ENCODE results near the gene GRID1. TPM values are rescaled to one million over a fixed set of nuclear protein-coding genes. Genes with fewer than 3 reads are reported as not detected.
A peak's percentile ranks its signal among the peaks of the same experiment; 100 is the strongest.

The GRID1 gene
- total and polyA plus RNA-seq, 9 of the 15 experiments (the other 6 are each of a cell fraction or from before 2014, with no cell fraction given), result 0.01 to 7.2 (median 1.2) TPM

DNA sequence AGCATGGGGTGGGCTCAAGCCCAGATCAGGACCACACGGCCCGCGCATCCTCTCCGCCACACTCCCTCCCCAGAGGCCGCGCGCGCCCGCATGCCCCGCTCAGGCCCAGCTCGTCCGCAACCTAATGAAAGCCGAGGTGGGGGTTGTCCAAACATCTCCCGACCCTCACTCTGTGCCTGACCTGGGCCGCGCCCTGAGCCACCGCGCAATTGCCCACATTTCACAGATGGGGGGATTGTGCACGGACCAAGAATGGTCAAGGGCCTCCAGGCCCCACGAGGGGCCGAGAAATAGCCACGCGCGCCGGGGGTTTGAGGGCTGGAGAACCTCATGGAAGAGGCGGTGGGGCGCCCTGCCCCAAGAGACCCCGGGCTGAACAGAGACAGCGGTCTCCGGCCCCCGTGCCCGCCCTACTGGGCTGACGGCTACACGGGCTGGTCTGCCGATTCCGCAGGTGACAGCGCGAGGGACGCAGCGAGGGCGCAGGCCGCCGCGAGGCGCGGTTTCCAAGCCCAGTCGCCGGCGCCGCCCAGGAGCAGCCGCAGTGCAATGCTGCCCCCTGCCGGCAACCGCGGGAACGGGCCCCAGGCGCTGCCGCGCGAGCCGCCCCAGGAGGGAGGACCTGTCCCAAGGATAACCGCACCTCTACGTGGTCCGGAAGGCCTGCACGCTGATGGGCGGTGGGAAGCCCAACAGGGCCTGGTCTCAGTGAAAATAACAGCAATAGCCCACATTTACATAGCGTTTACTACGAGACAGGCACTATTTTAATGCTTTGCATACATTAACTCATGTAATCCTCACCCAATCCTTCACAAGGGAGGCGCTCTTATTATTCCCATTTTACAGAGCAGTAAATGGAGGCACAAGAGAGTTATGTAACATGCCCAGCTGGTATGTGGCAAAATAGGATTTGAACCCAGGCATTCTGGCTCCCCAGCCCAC lies 10.5 kb upstream of the GRID1 start (continued):
- TF ChIP-seq, protein P1, sequence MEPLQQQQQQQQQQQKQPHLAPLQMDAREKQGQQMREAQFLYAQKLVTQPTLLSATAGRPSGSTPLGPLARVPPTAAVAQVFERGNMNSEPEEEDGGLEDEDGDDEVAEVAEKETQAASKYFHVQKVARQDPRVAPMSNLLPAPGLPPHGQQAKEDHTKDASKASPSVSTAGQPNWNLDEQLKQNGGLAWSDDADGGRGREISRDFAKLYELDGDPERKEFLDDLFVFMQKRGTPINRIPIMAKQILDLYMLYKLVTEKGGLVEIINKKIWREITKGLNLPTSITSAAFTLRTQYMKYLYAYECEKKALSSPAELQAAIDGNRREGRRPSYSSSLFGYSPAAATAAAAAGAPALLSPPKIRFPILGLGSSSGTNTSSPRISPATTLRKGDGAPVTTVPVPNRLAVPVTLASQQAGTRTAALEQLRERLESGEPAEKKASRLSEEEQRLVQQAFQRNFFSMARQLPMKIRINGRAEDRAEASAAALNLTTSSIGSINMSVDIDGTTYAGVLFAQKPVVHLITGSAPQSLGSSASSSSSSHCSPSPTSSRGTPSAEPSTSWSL (CRISPR knock-in tag; IDR thresholded peaks at IDR 0.05; ENCODE audit: borderline replicate concordance), result no peak
- TF ChIP-seq, protein P2, sequence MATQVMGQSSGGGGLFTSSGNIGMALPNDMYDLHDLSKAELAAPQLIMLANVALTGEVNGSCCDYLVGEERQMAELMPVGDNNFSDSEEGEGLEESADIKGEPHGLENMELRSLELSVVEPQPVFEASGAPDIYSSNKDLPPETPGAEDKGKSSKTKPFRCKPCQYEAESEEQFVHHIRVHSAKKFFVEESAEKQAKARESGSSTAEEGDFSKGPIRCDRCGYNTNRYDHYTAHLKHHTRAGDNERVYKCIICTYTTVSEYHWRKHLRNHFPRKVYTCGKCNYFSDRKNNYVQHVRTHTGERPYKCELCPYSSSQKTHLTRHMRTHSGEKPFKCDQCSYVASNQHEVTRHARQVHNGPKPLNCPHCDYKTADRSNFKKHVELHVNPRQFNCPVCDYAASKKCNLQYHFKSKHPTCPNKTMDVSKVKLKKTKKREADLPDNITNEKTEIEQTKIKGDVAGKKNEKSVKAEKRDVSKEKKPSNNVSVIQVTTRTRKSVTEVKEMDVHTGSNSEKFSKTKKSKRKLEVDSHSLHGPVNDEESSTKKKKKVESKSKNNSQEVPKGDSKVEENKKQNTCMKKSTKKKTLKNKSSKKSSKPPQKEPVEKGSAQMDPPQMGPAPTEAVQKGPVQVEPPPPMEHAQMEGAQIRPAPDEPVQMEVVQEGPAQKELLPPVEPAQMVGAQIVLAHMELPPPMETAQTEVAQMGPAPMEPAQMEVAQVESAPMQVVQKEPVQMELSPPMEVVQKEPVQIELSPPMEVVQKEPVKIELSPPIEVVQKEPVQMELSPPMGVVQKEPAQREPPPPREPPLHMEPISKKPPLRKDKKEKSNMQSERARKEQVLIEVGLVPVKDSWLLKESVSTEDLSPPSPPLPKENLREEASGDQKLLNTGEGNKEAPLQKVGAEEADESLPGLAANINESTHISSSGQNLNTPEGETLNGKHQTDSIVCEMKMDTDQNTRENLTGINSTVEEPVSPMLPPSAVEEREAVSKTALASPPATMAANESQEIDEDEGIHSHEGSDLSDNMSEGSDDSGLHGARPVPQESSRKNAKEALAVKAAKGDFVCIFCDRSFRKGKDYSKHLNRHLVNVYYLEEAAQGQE (IDR thresholded peaks at IDR 0.05; ENCODE audit: borderline replicate concordance), result peak; percentile 72; the same call in 1 of the 2 replicates
- TF ChIP-seq, protein P2 (CRISPR knock-in tag; IDR thresholded peaks at IDR 0.05; ENCODE audit: low read depth), result no peak
- TF ChIP-seq CREM (IDR thresholded peaks at IDR 0.05; ENCODE audit: low read depth) (0 out of 2 replicates have a peak, but pooled peaks have one; percentile 4), HNRNPLL (IDR thresholded peaks at IDR 0.05; ENCODE audit: low read depth, low read length, poor library complexity, severe bottlenecking) (peak; percentile 76), CTBP1 (IDR thresholded peaks at IDR 0.05; ENCODE audit: borderline replicate concordance) (peak; percentile 60), MED1 (CRISPR knock-in tag; IDR thresholded peaks at IDR 0.05; ENCODE audit: borderline replicate concordance) (no peak)
- TF ChIP-seq, protein P3, sequence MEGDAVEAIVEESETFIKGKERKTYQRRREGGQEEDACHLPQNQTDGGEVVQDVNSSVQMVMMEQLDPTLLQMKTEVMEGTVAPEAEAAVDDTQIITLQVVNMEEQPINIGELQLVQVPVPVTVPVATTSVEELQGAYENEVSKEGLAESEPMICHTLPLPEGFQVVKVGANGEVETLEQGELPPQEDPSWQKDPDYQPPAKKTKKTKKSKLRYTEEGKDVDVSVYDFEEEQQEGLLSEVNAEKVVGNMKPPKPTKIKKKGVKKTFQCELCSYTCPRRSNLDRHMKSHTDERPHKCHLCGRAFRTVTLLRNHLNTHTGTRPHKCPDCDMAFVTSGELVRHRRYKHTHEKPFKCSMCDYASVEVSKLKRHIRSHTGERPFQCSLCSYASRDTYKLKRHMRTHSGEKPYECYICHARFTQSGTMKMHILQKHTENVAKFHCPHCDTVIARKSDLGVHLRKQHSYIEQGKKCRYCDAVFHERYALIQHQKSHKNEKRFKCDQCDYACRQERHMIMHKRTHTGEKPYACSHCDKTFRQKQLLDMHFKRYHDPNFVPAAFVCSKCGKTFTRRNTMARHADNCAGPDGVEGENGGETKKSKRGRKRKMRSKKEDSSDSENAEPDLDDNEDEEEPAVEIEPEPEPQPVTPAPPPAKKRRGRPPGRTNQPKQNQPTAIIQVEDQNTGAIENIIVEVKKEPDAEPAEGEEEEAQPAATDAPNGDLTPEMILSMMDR (IDR thresholded peaks at IDR 0.05 in 2 of 3, conservative IDR thresholded peaks at IDR 0.05 in 1 of 3; ENCODE audit: insufficient read depth in 2 of 3, low read depth in 1 of 3, low read length in 3 of 3), result peak; percentile 80 to 96 (median 82)
- TF ChIP-seq, protein P4, sequence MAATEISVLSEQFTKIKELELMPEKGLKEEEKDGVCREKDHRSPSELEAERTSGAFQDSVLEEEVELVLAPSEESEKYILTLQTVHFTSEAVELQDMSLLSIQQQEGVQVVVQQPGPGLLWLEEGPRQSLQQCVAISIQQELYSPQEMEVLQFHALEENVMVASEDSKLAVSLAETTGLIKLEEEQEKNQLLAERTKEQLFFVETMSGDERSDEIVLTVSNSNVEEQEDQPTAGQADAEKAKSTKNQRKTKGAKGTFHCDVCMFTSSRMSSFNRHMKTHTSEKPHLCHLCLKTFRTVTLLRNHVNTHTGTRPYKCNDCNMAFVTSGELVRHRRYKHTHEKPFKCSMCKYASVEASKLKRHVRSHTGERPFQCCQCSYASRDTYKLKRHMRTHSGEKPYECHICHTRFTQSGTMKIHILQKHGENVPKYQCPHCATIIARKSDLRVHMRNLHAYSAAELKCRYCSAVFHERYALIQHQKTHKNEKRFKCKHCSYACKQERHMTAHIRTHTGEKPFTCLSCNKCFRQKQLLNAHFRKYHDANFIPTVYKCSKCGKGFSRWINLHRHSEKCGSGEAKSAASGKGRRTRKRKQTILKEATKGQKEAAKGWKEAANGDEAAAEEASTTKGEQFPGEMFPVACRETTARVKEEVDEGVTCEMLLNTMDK (IDR thresholded peaks at IDR 0.05; ENCODE audit: borderline replicate concordance, insufficient read depth, low read depth, low read length, poor library complexity, severe bottlenecking), result peak; percentile 17
